NCI-H1417 treated with DMSO at 0.1 percent for 48 hours (cell line): ENCODE results near the gene ITPRID2.

ENCODE experiments used
- DNase-seq: peaks from one replicate; lab custom pipeline; 2025; lab: John Stamatoyannopoulos, UW

The ITPRID2 gene

GRCh38 chr2:181882246-181883020, 9.1 kb upstream of the ITPRID2 start:
- no peak for DNase-seq

GRCh38 chr2:181884601-181885000, 6.9 kb upstream of the ITPRID2 start:
- DNase-seq: no peak

- no peak for DNase-seq
Measured at GRCh38 chr2:181885096-181885495, 6.4 kb upstream of the ITPRID2 start.

- no peak for DNase-seq
Measured at GRCh38 chr2:181886192-181886591, 5.3 kb upstream of the ITPRID2 start.

GRCh38 chr2:181887045-181887444, 4.5 kb upstream of the ITPRID2 start:
- no peak for DNase-seq

GRCh38 chr2:181889776-181890175, 1.8 kb upstream of the ITPRID2 start:
- DNase-seq: no peak

GRCh38 chr2:181890271-181890670, 1.3 kb upstream of the ITPRID2 start:
- DNase-seq: no peak

- DNase-seq: no peak
Measured at GRCh38 chr2:181891966-181892798, 652 bp downstream of the ITPRID2 start.

GRCh38 chr2:181892799-181893435, 1.4 kb downstream of the ITPRID2 start:
- no peak for DNase-seq

GRCh38 chr2:181894381-181894780, 2.9 kb downstream of the ITPRID2 start:
- DNase-seq: no peak

GRCh38 chr2:181895818-181896217, 4.3 kb downstream of the ITPRID2 start:
- no peak for DNase-seq

GRCh38 chr2:181896286-181896685, 4.8 kb downstream of the ITPRID2 start:
- no peak for DNase-seq

GRCh38 chr2:181900007-181900651, 8.6 kb downstream of the ITPRID2 start:
- no peak for DNase-seq

GRCh38 chr2:181902625-181903024, 11.1 kb downstream of the ITPRID2 start:
- no peak for DNase-seq

- DNase-seq: no peak
Measured at GRCh38 chr2:181904022-181904632, 12.6 kb downstream of the ITPRID2 start.

- DNase-seq: no peak
Measured at GRCh38 chr2:181907057-181907456, 15.5 kb downstream of the ITPRID2 start.

- no peak for DNase-seq
Measured at GRCh38 chr2:181907635-181908034, 16.1 kb downstream of the ITPRID2 start.

- no peak for DNase-seq
Measured at GRCh38 chr2:181910028-181910831, 18.7 kb downstream of the ITPRID2 start.

GRCh38 chr2:181911830-181912229, 20.3 kb downstream of the ITPRID2 start:
- DNase-seq: no peak

GRCh38 chr2:181915102-181915501, 23.6 kb downstream of the ITPRID2 start:
- no peak for DNase-seq
